SU-DHL-6 (cell line): ENCODE data around the gene LCNL1.

Experiments used
- H2AFZ ChIP-seq: fragments of 200-600 bp; sonication (generic); 2 replicates; pipeline ENCODE4 v1.6.1; 2014; ENCODE audit warnings: low read depth, mild to moderate bottlenecking, moderate library complexity, mixed read lengths, antibody characterized with exemption, low read length; ENCODE audit not compliant: severe bottlenecking
- H3F3A ChIP-seq: fragments of 200-600 bp; shearing (Covaris generic); 2 replicates; pipeline ENCODE4 v1.6.0; 2016; ENCODE audit warnings: antibody characterized with exemption, mild to moderate bottlenecking; ENCODE audit not compliant: insufficient read depth
- H3K27ac ChIP-seq: fragments of 200-600 bp; sonication (generic); 2 replicates; pipeline ENCODE4 v1.5.1; 2016; ENCODE audit warnings: low read depth, mild to moderate bottlenecking, low read length, moderate library complexity, mixed read lengths
- H3K27me3 ChIP-seq: fragments of 200-600 bp; sonication (generic), shearing (Covaris generic); 2 replicates; pipeline ENCODE4 v1.6.0; 2014; ENCODE audit warnings: mild to moderate bottlenecking, low read length
- H3K36me3 ChIP-seq: fragments of 200-600 bp; sonication (generic); 2 replicates; pipeline ENCODE4 v1.6.1; 2014; ENCODE audit warnings: mild to moderate bottlenecking, low read length, mixed read lengths
- H3K4me2 ChIP-seq: fragments of 300-600, 200-600 bp; shearing (Covaris generic), sonication (generic); 2 replicates; pipeline ENCODE4 v1.6.0; 2014; ENCODE audit warnings: low read length, low read depth, mild to moderate bottlenecking; ENCODE audit not compliant: poor library complexity, severe bottlenecking
- H3K4me3 ChIP-seq: fragments of 200-600 bp; sonication (generic); 2 replicates; pipeline ENCODE4 v1.5.1; 2014; ENCODE audit warnings: antibody characterized with exemption, low read length, mild to moderate bottlenecking, mixed read lengths; ENCODE audit not compliant: insufficient read depth, poor library complexity, severe bottlenecking
- H3K79me2 ChIP-seq: fragments of 200-600 bp; sonication (generic); 2 replicates; pipeline ENCODE4 v1.6.1; 2014; ENCODE audit warnings: mild to moderate bottlenecking, low read length, moderate library complexity; ENCODE audit not compliant: insufficient read depth
- H3K9ac ChIP-seq: fragments of 200-600 bp; sonication (generic); 2 replicates; pipeline ENCODE4 v1.7.0; 2014; ENCODE audit warnings: mild to moderate bottlenecking, low read length
- H3K9me2 ChIP-seq: fragments of 200-600 bp; sonication (generic); replicated peaks from 2 replicates; pipeline ENCODE4 v1.6.1; 2014; ENCODE audit warnings: low read length; ENCODE audit not compliant: insufficient read depth
- H3K9me3 ChIP-seq: fragments of 200-600 bp; sonication (generic); 2 replicates; pipeline ENCODE4 v1.6.1; 2014; ENCODE audit warnings: low read length, mixed read lengths; ENCODE audit not compliant: insufficient read depth
- H4K20me1 ChIP-seq: fragments of 200-600 bp; sonication (generic); 2 replicates; pipeline ENCODE4 v1.6.1; 2014; ENCODE audit warnings: low read depth, mild to moderate bottlenecking, antibody characterized with exemption, low read length, moderate library complexity, mixed read lengths
- EZH2phosphoT487 ChIP-seq: fragments of 200-600 bp; sonication (generic), shearing (Covaris generic); conservative IDR thresholded peaks from 2 replicates; pipeline ENCODE4 v1.6.1; 2018; ENCODE audit warnings: mild to moderate bottlenecking, antibody characterized with exemption, low read length, moderate library complexity, mixed read lengths
- TF ChIP-seq, protein P1 (sequence below): fragments of 200-600 bp; sonication (generic); IDR thresholded peaks from one replicate; pipeline ENCODE4 v1.5.1; 2017; ENCODE audit warnings: antibody characterized with exemption, mild to moderate bottlenecking, low read length, moderate library complexity; ENCODE audit not compliant: insufficient read depth, poor library complexity, severe bottlenecking

LCNL1 gene

DNA sequence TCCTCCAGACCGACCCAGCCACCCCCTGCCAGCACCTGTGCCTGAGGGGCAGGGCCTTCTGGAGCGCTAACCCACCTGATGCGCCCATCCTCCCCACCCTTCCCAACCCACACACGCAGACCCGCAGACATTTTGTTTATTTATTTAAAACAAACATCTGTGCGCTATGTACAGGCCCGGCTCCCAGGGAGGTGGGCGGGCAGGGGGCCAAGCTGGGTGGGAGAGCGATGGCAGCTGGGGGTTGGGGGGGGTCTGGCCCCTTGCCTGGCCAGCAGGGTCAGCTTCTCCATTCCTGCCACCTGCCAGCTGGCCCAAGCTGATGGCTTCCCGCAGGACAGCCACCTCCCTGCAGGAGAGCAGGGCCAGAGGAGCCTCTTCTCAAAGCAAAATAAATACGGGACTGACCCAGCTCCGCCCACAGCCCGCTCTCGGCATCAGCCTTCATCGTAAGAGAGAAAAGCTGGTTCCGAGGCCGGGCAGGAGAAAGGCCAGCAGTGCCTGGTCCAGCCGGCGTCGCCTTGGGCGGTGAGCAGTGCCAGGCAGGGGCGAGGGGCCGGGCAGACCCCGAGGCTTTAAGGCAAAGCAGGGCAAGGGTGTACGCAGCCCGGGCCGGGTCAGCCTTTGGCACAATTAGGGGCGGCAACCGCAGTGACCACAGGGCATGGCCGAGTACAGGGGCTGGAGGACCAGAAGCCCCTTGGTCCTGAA lies 24.5 kb downstream of the LCNL1 start:
- no peak for TF ChIP-seq EZH2phosphoT487
- TF ChIP-seq, protein P1, sequence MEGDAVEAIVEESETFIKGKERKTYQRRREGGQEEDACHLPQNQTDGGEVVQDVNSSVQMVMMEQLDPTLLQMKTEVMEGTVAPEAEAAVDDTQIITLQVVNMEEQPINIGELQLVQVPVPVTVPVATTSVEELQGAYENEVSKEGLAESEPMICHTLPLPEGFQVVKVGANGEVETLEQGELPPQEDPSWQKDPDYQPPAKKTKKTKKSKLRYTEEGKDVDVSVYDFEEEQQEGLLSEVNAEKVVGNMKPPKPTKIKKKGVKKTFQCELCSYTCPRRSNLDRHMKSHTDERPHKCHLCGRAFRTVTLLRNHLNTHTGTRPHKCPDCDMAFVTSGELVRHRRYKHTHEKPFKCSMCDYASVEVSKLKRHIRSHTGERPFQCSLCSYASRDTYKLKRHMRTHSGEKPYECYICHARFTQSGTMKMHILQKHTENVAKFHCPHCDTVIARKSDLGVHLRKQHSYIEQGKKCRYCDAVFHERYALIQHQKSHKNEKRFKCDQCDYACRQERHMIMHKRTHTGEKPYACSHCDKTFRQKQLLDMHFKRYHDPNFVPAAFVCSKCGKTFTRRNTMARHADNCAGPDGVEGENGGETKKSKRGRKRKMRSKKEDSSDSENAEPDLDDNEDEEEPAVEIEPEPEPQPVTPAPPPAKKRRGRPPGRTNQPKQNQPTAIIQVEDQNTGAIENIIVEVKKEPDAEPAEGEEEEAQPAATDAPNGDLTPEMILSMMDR = no peak
- Histone ChIP-seq H3K4me2 (no peak overlapping the region), H3K27ac (no peak overlapping the region), H3K36me3 (no peaks in the 10 kb centered on the region), H3K9ac (no peak overlapping the region), H3F3A (no peaks in the 10 kb centered on the region), H3K9me3 (no peaks in the 10 kb centered on the region), H2AFZ (no peak overlapping the region), H3K27me3 (no peaks in the 10 kb centered on the region), H3K9me2 (no peaks in the 10 kb centered on the region), H4K20me1 (no peaks in the 10 kb centered on the region), H3K4me3 (no peak overlapping the region), H3K79me2 (no peaks in the 10 kb centered on the region)

DNA sequence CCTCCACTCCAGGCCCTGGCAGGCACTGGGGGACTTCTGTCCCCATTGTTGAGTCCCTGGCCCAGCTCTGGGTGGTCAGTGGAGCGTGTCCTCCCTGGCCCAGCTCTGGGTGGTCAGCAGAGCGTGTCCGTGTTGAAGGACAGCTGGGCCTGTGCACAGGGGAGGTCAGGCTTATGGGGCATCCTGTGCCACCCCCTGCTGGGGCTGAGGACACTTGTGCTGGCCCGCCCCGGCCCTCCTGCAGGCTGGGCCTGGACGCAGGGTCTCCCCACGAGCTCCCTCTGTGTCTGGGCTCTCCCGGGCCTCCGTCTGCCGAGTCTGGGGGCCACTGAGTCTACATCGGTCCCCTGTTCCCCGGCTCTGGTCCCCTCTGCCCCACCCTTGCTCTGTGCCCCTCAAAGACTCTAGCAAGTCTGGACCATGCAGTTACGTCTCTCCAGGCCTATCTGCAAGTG lies 25.1 kb downstream of the LCNL1 start:
- no peaks in the 10 kb centered on the region for H3K36me3 ChIP-seq
- no peak overlapping the region for H2AFZ ChIP-seq
- no peaks in the 10 kb centered on the region for H3K9me3 ChIP-seq
- no peaks in the 10 kb centered on the region for H4K20me1 ChIP-seq
- no peaks in the 10 kb centered on the region for H3K27me3 ChIP-seq
- H3K9me2 ChIP-seq = no peaks in the 10 kb centered on the region
- no peak overlapping the region for H3K4me2 ChIP-seq
- TF ChIP-seq, protein P1 = no peak
- TF ChIP-seq EZH2phosphoT487 = no peak
- no peaks in the 10 kb centered on the region for H3K79me2 ChIP-seq
- no peaks in the 10 kb centered on the region for H3F3A ChIP-seq
- H3K27ac ChIP-seq = no peak overlapping the region
- no peak overlapping the region for H3K4me3 ChIP-seq
- H3K9ac ChIP-seq = no peak overlapping the region

DNA sequence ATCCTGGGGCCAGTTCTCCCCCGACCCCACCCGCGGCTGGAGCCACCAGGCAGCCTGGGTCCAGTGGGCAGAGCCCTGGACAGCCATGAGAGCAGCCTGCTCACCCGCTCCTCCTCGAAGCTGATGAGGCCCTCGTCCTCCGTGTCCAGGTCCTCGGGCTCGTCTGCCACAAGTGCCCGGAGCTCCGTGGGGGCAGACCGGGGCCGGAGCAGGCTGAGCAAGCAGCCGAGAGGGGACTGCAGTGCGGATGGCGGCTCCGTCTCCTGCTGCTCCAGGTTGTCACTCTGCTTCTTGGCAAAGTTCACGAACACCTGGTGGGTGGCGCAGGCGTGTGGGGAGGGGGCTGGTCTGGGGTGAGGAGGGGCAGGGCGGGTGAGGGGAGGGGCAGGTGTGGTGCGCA lies 25.5 kb downstream of the LCNL1 start:
- no peaks in the 10 kb centered on the region for H3K27me3 ChIP-seq
- H3K9me2 ChIP-seq = no peaks in the 10 kb centered on the region

More for the DNA sequence above, 25.5 kb downstream of the LCNL1 start:
- no peak overlapping the region for H3K4me3 ChIP-seq
- TF ChIP-seq EZH2phosphoT487 = no peak
- TF ChIP-seq, protein P1 = no peak
- no peaks in the 10 kb centered on the region for H3K79me2 ChIP-seq
- H3K36me3 ChIP-seq = no peaks in the 10 kb centered on the region
- H2AFZ ChIP-seq = no peak overlapping the region
- H3K4me2 ChIP-seq = no peak overlapping the region
- no peaks in the 10 kb centered on the region for H3K9me3 ChIP-seq
- no peak overlapping the region for H3K27ac ChIP-seq
- H3F3A ChIP-seq = no peaks in the 10 kb centered on the region
- H3K9ac ChIP-seq = no peak overlapping the region
- no peaks in the 10 kb centered on the region for H4K20me1 ChIP-seq
